HG02623 (cell line): ENCODE measurements around the gene SH3BGRL2.

Source experiments
- ATAC-seq: cut with Tn5 transposase; IDR thresholded peaks from one replicate; pipeline ENCODE4 v1.9.1; 2021; ENCODE audit warnings: moderate library complexity; ENCODE audit not compliant: unreplicated experiment

Gene SH3BGRL2

DNA sequence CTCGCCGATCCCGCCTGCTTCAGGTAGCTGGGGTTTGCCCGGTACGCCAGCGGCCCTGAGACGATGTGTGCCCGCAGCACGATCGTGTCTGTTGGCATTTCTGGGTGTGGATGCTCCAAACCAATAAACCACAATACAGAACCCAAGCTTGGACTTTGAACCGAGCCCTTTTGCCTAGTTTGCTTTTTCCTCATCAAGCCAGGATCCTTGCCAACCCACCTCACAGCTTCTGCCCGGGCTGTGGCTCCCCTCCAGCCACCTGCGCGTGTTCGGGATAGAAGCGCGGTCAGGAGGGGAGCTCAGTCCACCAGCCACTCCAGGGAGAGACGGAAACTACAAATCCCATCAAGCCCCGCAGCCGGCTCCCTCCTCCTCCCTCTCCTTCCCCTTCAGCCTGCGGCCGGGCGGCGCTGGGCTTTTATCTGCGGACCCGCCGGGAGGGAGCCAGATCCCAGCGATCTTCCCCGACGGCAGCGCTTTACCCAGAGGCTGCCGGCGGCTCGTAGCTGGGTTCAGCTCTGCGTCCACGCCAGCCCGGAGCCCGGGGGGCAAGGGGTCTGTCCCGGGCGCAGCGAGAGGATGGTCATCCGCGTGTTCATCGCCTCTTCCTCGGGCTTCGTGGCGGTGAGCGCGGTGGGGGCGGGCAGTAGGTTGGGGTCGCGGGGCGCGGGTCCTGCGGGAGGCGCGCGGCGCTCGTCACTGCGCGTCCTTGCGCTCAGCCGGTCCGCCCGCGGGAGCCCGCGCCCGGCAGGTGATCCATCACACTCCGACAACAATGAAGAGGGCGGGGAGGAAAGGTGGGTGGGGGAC is at the start of gene SH3BGRL2:
Gene SH3BGRL2 (plus strand): TSS at position 447 of the 810 bp plus-strand sequence. CDS start 133 bp downstream, at position 580.
- ATAC-seq = peak; percentile 64

DNA sequence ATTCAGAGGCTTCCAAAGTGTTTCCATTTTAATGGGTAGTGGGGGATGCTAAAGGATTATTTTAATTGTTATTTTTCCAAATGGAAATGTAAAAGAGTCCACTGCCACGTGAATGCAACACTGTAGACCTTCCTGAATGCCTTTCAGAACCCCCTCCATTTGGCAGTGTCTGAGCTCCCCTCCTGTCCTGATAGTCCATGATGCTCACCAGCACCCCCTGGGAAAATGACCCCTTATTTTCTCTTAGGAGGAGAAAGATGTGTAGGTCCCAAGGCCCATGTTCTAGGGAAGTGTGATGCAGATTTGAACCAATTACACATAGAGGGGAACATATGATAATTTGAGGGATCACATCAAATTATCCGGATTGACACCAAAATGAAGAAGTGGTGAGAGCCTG is 46.8 kb upstream of the SH3BGRL2 start:
- no peak for ATAC-seq

DNA sequence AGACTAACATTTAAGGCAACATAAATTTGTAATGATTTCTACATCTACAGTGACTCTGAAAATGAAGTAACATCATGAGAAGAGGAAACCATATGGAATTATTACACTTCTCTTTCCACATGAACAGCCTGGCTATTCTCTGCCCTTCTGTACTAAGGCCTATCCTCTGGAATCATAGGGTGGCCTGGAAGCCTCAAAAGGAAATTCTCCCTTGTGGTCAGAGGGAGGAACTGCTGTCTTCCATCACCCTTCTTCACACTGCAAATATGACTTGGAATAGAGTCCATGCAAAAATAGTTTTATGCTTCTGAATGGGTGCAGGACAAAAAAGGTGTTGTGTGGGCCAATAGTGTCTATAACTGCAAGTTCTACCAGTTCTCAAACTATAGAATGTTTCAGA is 44.6 kb upstream of the SH3BGRL2 start:
- ATAC-seq = no peak

DNA sequence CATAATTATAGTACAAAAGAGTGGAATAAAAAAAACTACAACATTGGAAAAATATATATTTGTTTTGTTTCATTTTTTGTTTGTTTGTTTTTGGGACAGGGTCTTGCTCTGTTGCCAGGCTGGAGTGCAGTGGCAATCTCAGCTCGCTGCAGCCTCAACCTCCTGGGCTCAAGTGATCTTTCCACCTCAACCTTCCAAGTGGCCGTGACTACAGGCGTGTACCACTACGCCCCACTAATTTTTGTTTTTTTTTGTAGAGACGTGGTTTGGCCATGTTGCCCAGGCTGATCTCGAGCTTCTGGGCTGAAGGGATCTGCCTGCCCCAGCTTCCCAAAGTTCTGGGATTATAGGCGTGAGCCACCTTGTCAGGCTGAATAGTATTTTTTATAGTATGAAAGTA is 41.4 kb upstream of the SH3BGRL2 start:
- no peak for ATAC-seq

DNA sequence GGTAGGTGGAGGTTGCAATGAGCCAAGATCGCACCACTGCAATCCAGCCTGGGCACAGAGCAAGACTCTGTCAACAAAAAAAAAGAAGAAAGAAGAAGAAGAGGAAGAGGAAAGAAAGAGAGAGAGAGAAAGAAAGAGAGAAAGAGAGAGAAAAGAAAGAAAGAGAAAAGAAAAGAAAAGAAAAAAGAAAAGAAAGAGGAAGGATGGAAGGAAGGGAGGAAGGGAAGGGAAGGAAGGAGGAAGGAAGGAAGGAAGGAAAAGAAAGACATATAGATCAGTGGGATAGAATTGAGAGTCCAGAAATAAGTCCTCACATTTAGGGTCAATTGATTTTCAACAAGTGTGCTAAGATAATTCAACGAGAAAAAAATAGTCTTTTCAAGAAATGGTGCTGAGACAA is 34.0 kb upstream of the SH3BGRL2 start:
- no peak for ATAC-seq

DNA sequence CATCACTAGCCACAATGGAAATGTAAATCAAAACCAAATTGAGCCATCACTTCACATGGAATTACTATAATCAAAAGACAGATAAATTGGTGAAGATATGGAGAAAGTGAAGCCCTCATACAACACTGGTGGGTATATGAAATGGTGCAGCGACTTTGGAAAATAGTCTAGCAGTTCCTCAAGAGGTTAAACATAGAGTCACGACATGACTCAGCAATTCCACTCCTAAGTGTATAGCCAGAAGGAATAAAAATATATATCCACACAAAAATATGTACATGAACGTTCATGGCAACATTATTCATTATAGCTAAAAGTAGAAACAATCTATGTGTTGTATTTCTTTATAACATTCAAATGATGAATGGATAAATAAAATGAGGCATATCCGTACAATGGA is 33.1 kb upstream of the SH3BGRL2 start:
- no peak for ATAC-seq

DNA sequence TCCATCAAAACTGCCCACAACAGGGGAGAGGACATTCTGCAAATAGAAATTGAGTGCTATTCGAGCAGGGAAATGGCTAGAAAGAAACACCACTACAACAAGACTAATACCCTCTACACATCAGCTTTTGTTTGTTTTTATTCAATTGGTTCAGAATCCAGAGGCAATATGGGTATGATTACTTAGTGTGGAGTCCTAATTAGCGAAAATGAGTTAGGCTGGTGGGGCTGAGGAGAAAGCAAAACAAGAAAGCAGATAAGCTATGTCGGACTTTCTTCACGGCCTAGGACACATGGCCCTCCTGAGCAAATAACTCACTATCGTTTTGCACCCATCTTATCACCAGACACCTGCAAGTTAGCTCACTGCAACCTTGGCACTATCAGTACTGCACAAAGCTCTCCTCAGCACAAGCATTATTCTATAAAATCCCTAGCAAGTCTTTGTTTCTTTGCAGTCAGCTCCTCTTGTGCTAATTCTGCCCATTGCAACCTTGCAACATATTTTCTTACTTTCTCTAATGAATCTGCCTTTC is 31.3 kb upstream of the SH3BGRL2 start:
- no peak for ATAC-seq

DNA sequence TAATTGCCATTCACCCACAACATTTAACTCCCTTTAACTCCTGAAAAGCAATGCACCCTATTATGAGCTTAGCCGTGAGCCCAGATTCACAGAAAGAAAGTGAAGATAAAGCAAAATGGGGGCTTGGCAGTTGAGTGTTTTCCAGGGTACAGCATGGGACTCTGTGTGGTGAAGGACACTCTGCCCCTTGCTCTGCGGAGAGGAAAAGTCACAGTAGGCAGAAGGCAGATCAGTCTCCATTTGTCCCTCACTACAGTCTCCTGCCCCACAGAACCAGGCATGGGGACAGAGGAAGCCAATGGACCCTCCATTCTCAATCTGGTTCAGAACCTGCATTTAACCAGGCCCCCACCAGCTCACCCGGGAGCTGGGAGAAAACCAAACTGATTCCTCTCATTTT is 30.8 kb upstream of the SH3BGRL2 start:
- no peak for ATAC-seq

DNA sequence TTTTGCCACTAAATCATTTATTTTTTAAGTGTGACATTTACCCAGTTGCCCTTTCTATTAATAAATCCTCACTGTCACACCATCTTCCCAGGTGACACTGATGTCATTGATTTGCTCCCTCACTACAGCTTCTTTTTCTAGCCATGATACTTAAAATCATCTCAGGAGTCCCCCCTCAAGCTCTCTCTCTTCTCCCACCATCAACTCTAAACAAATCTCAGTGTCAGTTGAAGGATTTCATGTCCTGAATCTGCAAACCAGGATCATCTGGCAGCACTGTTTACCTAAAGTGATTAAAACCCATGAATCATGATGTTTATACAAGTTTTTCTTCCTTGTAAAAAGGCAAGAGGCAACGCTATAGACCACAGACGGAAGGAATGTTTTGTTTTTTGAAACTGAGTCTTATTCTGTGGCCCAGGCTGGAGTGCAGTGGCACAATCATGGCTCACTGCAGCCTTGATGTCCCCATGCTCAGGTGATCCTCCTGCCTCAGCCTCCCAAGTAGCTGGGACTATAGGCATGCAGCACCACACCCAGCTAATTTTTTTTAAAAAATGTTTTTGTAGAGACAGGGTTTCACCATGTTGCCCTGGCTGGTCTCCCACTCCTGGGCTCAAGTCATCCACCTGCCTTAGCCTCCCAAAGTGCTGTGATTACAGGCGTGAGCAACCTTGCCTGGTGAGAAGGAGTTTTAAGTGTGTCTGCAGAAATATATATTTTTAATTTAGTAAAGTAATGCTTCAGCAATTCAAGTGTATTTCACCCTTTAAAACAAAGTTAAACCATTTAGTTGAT is 30.1 kb upstream of the SH3BGRL2 start:
- no peak for ATAC-seq

DNA sequence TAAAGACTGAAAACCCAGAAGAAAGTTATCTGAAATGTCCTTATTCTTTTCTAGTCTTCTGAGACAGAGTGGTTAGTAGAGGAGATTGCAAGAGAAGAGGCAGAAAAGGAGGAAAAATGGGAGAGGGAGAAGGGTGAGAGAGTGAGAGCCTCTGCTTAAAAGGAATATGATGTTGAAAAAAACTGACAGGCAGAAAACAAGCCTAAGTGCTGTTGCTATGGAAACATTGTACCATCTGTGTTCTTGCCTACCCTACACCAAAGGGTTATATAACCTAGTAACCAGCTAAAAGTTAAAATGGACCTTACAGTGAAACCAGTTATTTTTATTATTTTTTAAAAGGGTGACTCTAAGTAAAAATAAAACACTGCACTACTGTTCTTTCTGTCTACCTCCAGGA is 28.3 kb upstream of the SH3BGRL2 start:
- ATAC-seq = no peak

DNA sequence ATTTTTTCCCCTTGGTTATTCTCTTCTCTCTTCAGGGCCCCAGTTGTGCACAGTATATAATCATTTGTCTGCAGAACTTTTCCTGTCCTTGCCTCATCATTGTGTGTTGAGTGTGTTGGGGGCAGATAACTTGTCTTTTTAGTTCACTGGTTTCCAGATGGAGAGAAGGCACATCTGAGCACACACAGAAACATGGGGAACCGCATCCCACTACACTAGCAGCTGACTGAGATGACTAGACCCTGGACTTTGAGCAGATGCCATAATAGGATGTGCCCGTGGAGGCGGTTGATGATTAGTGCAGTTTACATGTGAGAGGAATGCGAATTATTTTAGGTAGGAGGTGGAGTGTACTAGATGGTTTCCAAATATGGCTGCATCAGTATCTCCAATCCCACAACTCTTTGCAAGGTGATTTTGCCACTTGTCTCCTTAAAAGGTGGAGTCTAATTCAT is 26.5 kb upstream of the SH3BGRL2 start:
- no peak for ATAC-seq

DNA sequence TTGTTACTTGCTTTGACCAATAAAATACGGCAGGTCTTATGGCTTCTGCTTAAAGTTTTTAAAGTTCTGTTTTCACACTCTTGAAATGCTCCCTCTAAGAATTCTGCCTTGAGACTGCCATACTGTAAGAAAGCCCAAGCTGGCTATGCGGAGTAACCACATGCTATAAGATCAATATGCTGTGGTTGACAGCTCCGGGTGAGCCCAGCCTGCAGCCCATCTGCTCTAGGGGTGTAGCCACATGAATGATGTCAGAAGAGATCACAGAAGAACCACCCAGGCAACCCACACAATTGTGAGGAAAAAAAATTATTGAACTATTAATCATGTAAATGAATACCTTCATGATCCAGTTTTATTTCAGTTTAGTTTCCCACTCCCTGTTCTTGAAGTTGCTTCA is 26.1 kb upstream of the SH3BGRL2 start:
- no peak for ATAC-seq

DNA sequence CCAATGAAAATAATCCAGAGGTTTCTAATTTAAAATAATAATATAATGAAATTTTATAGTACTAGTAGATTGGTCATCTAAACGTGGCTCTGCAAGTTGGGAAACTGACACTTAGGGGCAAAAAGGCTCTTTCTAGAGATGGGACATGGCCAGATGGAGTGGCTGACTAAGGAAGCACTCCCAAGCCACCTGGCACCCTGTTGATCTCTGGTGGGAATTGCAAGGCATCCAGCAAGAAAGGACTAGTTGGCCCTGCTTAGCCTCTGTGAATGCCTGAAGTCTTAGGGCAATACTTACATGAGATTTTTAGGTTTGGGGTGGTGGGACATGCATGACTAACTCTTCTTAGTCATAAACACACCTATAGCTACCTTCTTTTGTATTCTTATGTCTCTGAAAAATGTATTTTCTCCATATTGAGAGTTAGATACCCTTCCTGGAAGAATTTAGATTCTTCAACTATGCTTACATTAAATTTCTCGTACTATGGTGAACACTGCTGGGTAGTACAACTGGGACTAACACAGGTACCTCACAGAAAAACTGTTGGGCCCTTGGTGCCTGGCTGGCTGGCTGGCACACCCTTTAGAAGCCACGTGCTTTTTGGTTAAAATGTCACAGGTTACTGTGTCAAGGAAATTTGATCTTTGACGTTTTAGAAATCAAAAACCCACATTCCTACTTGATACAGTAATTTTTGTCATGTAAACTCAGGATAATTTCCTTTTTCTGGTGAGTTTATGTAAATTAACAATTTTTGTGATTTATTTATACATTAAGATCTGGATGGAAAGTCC is 25.0 kb upstream of the SH3BGRL2 start:
- no peak for ATAC-seq

DNA sequence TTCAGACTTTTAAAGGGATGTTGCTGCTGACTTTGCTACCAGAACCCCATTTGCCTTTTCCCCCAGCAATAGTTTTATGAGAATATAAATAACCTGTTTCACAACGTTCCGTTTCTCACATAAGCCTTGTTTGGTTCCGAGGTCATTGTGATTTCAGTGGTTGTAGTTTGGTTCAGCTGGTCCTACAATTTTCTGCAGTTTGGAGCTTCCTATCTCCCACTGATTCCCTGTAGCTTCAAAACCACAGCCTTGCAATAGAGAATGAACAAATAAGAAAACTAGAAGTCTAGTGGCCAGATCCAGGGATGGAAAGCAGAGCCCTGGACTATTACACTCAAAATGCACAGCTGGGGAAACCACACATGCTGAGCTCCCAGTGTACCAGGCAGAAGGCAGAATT is 24.1 kb upstream of the SH3BGRL2 start:
- ATAC-seq = no peak

DNA sequence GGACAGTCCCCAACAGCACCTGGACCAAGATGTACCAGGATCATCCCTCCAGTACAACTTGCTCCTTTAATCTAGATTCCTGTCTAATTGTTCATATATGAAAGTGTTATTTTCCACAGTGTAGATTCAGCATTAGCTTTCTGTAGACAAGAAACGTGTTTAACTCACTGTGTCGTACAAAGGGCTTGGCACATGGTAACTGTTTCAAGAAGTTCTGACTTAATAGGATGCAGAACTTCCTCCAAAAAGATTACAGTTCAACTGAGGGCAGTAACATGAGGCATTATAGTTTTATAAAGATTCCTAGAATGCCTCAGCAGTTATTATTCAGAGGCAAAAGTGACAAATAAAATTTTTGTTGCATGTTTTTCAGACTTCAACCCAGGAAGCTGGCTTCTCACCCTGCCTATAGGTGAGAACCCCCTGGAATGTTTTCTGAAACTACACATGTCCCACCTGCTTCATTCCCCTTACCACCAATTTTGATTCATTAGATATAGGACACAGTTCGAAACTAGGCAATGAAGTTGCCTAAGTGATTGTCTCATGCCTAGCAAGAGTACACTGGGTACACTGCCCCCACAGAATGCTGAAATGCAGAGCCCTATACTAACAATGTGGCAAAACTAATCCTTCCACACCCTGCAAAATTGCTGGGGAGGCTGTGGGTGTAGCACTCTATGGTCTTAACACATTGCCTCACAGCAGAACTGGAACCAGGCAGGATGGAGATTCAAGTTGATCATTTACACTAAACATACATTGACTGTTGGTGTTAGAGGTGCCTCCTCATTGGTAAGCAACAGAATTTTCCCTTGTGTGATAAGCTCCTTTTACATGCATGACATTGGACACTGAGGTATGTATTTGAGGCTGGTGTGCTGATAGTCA is 22.6 kb upstream of the SH3BGRL2 start:
- no peak for ATAC-seq

DNA sequence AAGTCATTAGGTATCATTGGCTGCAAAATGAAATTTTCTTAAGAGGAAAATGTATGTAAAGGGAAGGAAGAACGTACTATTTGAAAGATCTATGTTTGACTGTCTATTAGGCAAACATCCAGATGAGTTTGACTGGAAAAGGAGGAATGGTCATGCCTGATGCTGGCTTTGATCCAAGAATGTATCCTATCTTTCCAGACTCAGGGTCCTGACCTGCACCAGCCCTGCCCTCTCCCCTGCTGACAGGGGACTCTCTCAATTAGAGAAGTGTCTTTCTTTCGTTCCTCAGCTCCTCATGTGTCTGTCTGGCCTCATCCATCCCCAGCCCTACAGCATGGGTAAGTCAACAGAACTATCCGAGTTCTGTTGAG is 21.9 kb upstream of the SH3BGRL2 start:
- ATAC-seq = no peak

DNA sequence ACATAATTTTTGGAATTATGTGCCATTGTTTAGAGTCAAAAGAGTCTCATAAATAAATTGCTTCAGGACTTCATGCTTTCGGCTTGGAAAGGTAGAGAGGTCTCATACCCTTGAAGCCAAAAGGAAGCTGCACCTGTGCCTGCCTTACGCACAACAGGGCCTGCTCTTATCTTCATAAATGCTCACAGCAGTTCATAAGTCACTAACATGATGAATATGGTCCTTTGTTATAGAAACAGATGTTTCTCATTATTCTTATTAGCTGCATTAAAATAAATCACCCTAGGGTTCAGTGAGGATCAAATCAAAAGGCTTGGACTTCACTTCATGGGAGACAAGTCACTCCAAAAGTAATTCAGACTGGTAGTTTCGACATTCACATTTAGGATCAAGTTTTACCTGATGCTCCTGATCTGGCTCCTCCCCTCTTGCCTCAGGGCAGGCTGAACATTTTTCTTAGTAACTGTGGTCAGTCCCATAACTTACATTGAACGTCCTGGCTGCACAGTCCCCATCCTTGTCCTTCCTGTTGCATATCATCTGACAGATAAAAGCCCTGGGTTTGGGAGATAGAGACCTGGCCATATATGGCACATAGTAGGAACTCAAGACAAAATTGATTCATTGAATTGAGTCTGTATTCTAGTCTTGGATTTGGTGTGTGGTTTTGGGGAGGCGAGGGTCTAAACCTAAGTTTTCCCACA is 20.7 kb upstream of the SH3BGRL2 start:
- no peak for ATAC-seq

DNA sequence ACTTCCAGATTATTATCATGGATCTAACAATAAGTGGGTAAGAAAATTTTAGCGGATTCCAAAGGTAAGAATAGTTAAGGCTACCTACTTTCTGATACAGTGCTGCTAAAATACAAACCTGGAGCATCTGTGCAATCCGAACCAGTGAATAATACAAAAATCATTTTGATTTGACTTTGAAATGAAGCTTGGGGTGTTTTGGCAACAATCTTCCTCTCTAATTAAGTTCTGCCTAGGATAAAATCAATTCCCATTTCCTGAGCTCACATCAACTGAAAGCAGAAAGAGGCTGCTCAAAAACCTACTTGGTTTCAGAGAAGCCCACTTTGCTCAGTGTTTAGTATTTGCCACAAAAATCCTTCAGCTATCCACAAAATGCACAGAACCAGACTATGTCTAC is 18.7 kb upstream of the SH3BGRL2 start:
- ATAC-seq = no peak

DNA sequence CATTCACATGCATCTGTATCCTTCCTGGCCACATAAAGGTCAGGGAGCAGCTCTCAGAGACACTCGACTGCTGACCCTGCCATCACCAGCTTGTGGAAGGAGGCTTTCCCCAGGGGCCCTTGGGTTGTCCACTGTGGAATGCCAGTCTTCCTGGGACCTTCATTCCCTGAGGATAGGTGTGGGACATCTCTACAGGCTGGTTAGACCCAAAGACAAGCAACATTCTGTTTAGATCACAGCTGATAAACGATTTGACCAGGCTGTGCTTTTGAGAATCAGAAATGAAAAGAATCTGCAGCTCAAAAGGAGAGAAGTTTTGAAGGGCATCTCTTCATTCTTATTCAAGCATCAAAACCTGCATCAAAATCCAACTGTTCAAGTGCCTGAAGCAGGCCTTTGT is 18.2 kb upstream of the SH3BGRL2 start:
- ATAC-seq = no peak

DNA sequence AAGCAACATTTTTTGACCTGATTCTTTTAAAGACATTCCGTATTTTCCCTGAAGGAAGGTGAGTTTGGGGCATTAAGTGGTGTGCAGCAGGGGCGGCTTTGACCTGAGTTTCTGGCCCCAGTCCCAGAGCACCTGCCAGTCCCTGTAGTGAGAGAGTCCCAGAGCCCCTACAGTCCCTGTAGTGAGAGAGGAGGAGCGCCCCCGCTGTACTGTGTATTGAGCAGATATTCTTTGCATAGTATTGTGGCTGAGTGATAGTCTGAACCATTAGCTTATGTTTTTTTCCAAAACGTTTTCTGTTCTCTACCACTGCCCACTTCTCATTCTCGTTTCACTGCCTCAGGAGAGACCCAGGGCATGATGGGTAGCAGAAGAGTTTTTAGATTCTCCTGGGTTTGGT is 17.2 kb upstream of the SH3BGRL2 start:
- ATAC-seq = no peak
